Occipital lobe (tissue), 2 donors: ENCODE results near the gene ZNF764. TPM values are rescaled to one million over a fixed set of nuclear protein-coding genes. Genes with fewer than 3 reads are reported as not detected.
"Not testable (repeated sequence)": the region's sequence is repeated elsewhere in the genome, so short reads cannot be mapped to it uniquely, and the experiment has no call there.

Source experiments
- DNase-seq: peaks from one replicate; lab custom pipeline; 2025; lab: John Stamatoyannopoulos, UW
- total RNA-seq: library from RNA; depleted of rRNA; stranded (reverse); fragments of >200 nt; gene quantifications from one replicate; pipeline ENCODE4 v1.2.3, GENCODE V29; 2014

ZNF764 gene
- 6.9 TPM for total RNA-seq

DNA sequence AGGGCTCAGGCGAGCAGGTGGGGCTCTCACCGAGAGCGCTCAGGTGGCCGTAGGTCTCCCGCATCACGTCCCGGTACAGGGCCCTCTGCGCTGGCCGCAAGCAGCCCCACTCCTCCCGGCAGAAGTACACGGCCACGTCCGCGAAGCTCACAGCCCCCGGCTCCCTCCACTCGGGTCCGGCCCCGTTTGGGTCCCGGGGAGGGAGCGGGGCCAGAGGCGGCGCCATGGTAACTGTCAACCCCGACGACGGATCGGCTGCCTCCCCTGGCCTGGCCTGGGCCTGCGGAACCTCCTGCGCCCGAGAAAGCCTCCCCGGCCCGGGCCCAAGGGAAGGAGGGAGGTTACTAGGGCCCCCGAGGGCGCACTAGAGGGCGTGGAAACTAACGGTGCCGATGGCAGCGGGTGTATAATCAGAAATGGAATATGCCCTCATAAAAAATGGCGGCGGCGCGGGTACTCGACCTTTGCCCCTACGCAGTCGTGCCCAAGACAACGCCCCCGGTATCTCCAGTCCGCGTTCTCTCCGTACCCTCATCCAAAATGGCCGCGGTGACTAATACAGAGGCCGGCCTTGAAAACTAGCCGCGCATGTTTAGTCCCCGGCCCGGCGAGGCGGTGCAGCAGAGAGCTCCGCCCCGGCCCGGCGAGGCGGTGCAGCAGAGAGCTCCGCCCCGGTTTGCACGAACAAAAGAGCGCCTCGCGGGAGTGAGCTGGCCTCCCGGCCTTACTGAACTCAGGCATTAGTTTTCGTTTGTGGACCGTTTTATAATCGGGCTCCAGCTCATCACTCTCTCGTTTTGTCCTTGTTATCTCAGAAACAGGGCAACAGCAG, at the start of gene ZNF764:
ZNF764 (minus strand) TSS at position 418 of the 832 bp plus-strand sequence; CDS start at position 226, 192 bp downstream.
- peak; percentile 97 for DNase-seq

DNA sequence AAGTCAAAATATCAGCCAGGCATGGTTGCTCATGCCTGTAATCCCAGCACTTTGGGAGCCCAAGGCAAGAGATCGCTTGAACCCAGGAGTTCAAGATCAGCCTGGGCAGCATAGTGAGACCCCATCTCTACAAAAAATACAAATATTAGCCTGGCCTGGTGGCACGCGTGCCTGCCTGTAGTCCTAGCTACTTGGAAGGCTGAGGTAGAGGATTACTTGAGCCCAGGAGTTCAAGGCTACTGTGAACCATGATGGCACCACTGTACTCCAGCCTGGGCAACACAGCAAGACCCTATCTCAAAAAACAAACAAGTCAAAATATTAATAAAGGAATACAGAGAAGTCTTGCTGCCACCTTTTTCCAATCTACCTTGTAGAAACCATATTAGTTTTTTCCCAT, 47.8 kb upstream of the ZNF764 start:
- DNase-seq = no peak

GRCh38 chr16:30605158-30605557, 47.0 kb upstream of the ZNF764 start:
- DNase-seq = no peak

GRCh38 chr16:30604316-30604947, 46.3 kb upstream of the ZNF764 start:
- no peak for DNase-seq

DNA sequence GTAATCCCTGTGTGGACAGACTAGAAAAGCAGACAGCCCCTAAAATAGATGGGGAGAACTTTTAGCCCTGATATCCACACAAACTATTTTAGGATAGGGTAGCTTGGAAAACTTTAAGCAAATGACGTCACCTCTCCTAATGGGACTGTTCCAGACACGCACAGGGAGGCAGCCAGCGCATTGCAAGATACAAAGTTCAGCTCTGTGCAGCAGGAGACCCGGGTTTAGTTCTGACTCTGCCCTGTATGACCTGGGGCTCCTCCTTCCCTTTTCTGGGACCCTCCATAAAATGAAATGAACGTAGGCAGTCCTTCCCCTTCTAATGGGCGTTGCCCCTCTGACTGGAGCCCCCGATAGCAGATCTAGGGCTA, 45.8 kb upstream of the ZNF764 start:
- DNase-seq = no peak

- no peak for DNase-seq
These were observed 44.6 kb upstream of the ZNF764 start for GRCh38 chr16:30602616-30603277.

- no peak for DNase-seq
These were observed 43.8 kb upstream of the ZNF764 start for GRCh38 chr16:30601966-30602365.

- no peak for DNase-seq
These were observed 42.8 kb upstream of the ZNF764 start for GRCh38 chr16:30600929-30601328.

- DNase-seq = no peak
These were observed 42.0 kb upstream of the ZNF764 start for GRCh38 chr16:30600215-30600614.

- no peak for DNase-seq
These were observed 34.7 kb upstream of the ZNF764 start for GRCh38 chr16:30592871-30593270.

DNA sequence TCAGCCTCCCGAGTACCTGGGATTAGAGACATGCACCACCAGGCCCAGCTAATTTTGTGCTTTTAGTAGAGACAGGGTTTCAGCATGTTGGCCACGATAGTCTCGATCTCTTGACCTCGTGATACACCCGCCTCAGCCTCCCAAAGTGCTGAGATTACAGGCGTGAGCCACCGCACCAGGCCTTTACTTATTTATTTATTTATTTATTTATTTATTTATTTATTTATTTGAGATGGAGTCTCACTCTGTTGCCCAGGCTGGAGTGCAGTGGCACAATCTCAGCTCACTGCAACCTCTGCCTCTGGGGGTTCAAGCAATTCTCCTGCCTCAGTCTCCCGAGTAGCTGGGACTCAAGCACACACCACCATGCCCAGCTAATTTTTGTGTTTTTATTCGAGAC, 32.7 kb upstream of the ZNF764 start:
- DNase-seq = not testable (repeated sequence)

DNA sequence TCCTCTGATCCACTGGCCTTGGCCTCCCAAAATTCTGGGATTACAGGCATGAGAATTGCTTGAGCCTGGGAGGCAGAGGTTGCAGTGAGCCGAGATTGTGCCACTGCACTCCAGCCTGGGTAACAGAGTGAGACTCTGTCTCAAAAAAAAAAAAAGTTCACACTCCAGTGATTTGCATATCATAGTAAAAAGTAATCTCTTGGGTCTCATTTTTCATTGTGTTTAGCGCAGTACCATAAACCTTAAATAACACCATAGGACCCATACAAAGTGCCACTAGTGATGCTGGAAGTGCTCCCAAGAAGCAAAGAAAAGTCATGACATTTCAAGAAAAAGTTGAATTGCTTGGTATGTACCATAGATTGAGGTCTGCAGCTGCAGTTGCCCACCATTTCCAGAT, 31.4 kb upstream of the ZNF764 start:
- DNase-seq = not testable (repeated sequence)

GRCh38 chr16:30588651-30589050, 30.5 kb upstream of the ZNF764 start:
- DNase-seq = no peak

- peak; percentile 99 for DNase-seq
These were observed 27.4 kb upstream of the ZNF764 start, which contains the start of gene ZNF785 for GRCh38 chr16:30585400-30586191. Gene ZNF785 (minus strand): TSS chr16:30585697. CDS start chr16:30585611, 86 bp downstream.

DNA sequence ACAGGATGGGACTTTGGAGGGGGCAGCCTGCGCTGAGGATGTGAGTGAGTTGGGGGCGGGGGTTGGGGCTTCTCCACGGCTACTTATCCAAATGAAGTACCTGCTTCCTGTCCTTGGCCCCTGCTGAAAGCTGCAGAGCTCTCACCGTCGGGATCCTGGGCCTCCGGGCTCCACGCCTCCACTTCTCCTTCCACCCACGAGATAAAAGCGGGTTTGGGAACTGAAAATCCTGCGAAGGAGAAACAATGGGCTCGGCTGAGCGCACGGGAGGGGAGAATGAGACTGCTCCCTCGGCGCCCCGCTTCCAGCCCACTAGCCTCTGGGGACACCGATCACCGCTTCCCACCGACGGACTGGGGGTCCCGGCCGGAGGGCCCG, 26.8 kb upstream of the ZNF764 start:
- DNase-seq = no peak

DNA sequence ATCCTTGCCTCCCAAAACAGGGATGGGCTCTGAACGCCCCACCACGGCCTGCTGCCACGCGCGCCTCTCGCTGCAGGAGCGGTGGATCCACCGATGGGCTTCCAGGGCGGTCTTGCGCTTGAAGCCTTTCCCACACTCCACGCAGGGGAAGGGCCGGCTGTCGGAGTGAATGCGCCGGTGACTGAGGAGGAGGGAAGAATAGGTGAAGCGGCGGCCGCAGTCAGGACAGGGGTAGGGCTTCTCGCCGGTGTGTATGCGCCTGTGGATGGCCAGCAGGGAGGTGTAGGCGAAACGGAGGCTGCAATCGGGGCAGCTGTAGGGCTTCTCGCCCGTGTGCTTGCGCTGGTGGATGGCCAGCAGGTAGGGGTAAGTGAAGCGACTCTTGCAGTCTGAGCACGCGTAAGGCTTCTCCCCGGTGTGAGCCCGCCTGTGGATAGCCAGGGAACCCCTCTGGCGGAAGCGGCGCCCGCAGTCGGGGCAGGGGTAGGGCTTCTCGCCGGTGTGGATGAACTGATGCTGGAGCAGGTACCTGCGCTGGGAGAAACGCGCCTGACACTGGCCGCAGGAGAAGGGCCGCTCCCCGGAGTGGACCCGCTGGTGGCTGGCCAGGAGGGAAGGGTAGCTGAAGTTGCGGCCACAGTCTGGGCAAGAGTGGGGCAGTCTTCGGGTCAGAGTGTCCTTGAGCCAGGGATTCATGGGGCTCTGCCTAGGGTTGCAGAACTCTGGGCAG, 24.6 kb upstream of the ZNF764 start:
- DNase-seq = no peak

- DNase-seq = no peak
These were observed 23.3 kb upstream of the ZNF764 start for GRCh38 chr16:30581457-30581856.

DNA sequence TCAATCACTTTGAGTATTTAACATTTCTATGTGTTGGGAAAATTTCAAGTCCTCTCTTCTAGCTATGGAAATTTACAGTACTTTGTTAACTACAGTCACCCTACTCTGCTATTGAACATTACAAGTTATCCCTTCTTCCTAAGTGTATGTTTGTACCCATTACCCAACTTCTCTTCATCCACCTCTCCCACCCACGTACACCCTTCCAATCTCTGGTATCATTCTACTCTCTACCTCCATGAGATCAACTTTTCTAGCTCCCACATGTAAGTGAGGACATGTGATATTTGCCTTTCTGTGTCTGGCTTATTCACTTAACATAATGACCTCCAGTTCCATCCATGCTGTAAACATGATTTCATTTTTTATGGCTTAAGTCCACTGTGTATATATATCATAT, 16.5 kb upstream of the ZNF764 start:
- no peak for DNase-seq

DNA sequence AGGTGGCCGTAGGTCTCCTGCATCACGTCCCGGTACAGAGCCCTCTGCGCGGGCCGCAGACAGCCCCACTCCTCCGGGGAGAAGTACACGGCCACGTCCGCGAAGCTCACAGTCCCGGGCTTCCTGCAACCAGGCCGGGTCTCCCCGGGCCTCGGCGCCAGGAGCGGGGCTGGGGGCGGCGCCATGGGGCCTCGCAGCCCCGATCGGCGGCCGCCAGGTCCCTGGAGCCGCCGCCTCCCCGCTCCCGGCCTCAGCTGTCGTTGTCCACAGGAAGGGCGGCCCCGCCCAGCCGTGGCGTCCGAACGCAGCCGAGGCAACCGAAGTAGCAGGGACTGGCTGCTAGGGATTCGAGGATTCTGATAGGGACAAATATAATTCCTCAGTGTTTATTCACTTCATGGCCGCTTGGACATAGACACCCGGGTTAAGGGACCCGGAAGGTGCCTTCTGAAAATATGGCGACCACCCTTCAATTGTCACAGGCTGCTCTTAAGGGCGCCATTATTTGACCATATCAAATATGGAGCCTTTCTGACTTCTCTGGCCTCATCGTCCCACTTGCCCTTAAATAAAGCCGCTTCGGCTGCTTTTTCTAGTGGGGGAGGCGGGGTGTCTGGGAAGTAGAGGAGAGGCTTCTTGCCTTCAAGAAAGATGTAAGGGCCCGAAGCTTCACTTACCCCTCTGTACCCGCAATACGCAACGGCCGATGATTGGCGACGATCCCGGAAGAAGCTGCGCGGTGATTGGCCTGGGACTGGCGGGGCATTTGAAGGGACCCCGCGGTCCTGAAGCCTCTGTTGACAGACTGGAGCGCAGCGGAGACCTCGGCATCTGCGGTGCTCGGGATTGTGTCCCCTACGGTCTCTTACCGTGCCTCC, 13.5 kb upstream of the ZNF764 start, which contains the start of gene ZNF688:
ZNF688 (minus strand) TSS at position 270 of the 878 bp plus-strand sequence; CDS start at position 185, 85 bp downstream.
- peak; percentile 95 for DNase-seq
